ENCODE results near the gene CREB5.
"Not testable (repeated sequence)": the region's sequence is repeated elsewhere in the genome, so short reads cannot be mapped to it uniquely, and the experiment has no call there.

The CREB5 gene

GRCh38 chr7:28815369-28815927 lies 403.1 kb downstream of the CREB5 start:
- no peak for DNase-seq (ENCODE audit: low spot score)

- no peak for DNase-seq (ENCODE audit: low spot score)
These were observed 403.6 kb downstream of the CREB5 start for GRCh38 chr7:28815928-28816373.

GRCh38 chr7:28818996-28819395 lies 406.7 kb downstream of the CREB5 start:
- no peak for DNase-seq (ENCODE audit: low spot score)

- DNase-seq (ENCODE audit: low spot score): no peak
These were observed 411.3 kb downstream of the CREB5 start for GRCh38 chr7:28823582-28823981.

GRCh38 chr7:28825817-28826448 lies 413.6 kb downstream of the CREB5 start:
- DNase-seq (ENCODE audit: low spot score): not testable (repeated sequence)

- DNase-seq (ENCODE audit: low spot score): no peak
These were observed 418.5 kb downstream of the CREB5 start for GRCh38 chr7:28830846-28831245.

- DNase-seq (ENCODE audit: low spot score): no peak
These were observed 420.4 kb downstream of the CREB5 start for GRCh38 chr7:28832669-28833068.

GRCh38 chr7:28835800-28836199 lies 423.5 kb downstream of the CREB5 start:
- DNase-seq (ENCODE audit: low spot score): no peak

GRCh38 chr7:28836716-28837115 lies 424.4 kb downstream of the CREB5 start:
- no peak for DNase-seq (ENCODE audit: low spot score)

- DNase-seq (ENCODE audit: low spot score): no peak
These were observed 424.9 kb downstream of the CREB5 start for GRCh38 chr7:28837216-28837615.

- DNase-seq (ENCODE audit: low spot score): peak; percentile 35
These were observed 428.3 kb downstream of the CREB5 start for GRCh38 chr7:28840592-28840995.

GRCh38 chr7:28841766-28842165 lies 429.4 kb downstream of the CREB5 start:
- DNase-seq (ENCODE audit: low spot score): no peak

GRCh38 chr7:28842769-28843295 lies 430.5 kb downstream of the CREB5 start:
- DNase-seq (ENCODE audit: low spot score): no peak

GRCh38 chr7:28845106-28845505 lies 432.8 kb downstream of the CREB5 start:
- DNase-seq (ENCODE audit: low spot score): no peak

GRCh38 chr7:28847176-28847575 lies 434.9 kb downstream of the CREB5 start:
- no peak for DNase-seq (ENCODE audit: low spot score)

GRCh38 chr7:28847681-28848080 lies 435.4 kb downstream of the CREB5 start:
- no peak for DNase-seq (ENCODE audit: low spot score)

- DNase-seq (ENCODE audit: low spot score): no peak
These were observed 436.6 kb downstream of the CREB5 start for GRCh38 chr7:28848906-28849305.

GRCh38 chr7:28850699-28851098 lies 438.4 kb downstream of the CREB5 start:
- DNase-seq (ENCODE audit: low spot score): no peak

GRCh38 chr7:28853150-28853549 lies 440.8 kb downstream of the CREB5 start:
- DNase-seq (ENCODE audit: low spot score): no peak

- DNase-seq (ENCODE audit: low spot score): peak; percentile 71
These were observed 441.8 kb downstream of the CREB5 start for GRCh38 chr7:28853834-28854749.

GRCh38 chr7:28854750-28855074 lies 442.4 kb downstream of the CREB5 start:
- no peak for DNase-seq (ENCODE audit: low spot score)

- peak; percentile 98 for DNase-seq (ENCODE audit: low spot score)
These were observed 443.4 kb downstream of the CREB5 start for GRCh38 chr7:28855538-28856217.
